K562 (cell line): ENCODE measurements around the gene DHCR7. TPM values are rescaled to one million over a fixed set of nuclear protein-coding genes. Genes with fewer than 3 reads are reported as not detected.

ENCODE experiments used
- ATAC-seq: fragments of 200-7000 bp; cut with Tn5 transposase; 3 replicates; pipeline ENCODE4 v1.9.1; 2020; ENCODE audit warnings: moderate library complexity
- BruUV-seq: library from RNA; stranded (reverse); fragments of 400-500 nt; replicated peaks from 2 replicates; lab custom pipeline; 2021; lab: Mats Ljungman, UMichigan
- CTCF ChIA-PET: fragments of 300-600 bp; formaldehyde crosslinking; extraction: SDS; loops from one replicate; lab custom pipeline; 2021; ENCODE audit warnings: low intra/inter-chr PET ratio; lab: Yijun Ruan, JAX
- POLR2A ChIA-PET: fragments of 300-600, 350-650 bp; sonication (Branson Sonifier 250); formaldehyde crosslinking; extraction: SDS; loops from one replicate; lab custom pipeline; 2021; ENCODE audit warnings: antibody characterized with exemption, inconsistent platforms; lab: Yijun Ruan, JAX
- DNase-seq, 4 experiments: peaks; one replicate each; pipeline versions ENCODE4 v3.0.0 to v3.0.0-alpha.2; 2011 to 2018; ENCODE audit warnings: low spot score in 3 of 4, mixed read lengths in 3 of 4; ENCODE audit errors: extremely low read depth in 1 of 4
- FAIRE-seq: peaks from 2 replicates; lab custom pipeline; 2011; peaks lifted over from hg19 to GRCh38; lab: Jason Lieb, UNC
- H2AFZ ChIP-seq: 2 replicates; pipeline ENCODE4 v1.6.0; 2011; ENCODE audit warnings: low read depth, low read length, control low read depth, inconsistent platforms
- H3K27ac ChIP-seq: fragments of 200-600 bp; 3 replicates; pipeline ENCODE4 v1.8.0; 2011; ENCODE audit warnings: low read depth, mild to moderate bottlenecking, control low read depth, inconsistent platforms, low read length, moderate library complexity, mixed read lengths; ENCODE audit errors: extremely low read depth
- H3K27me3 ChIP-seq, 2 experiments: fragments of 300-600 bp in 1 of 2; 2 replicates in 1 of 2; 3 replicates in 1 of 2; pipeline versions ENCODE4 v1.6.0 to v1.8.0; 2011; ENCODE audit warnings: inconsistent platforms in 2 of 2, low read length in 2 of 2, mild to moderate bottlenecking in 1 of 2, mixed read lengths in 1 of 2, moderate library complexity in 1 of 2; ENCODE audit not compliant: control insufficient read depth in 2 of 2, insufficient read depth in 2 of 2
- H3K36me3 ChIP-seq: fragments of 300-600 bp; 3 replicates; pipeline ENCODE4 v1.8.0; 2011; ENCODE audit warnings: mild to moderate bottlenecking, low read length, inconsistent platforms; ENCODE audit not compliant: control insufficient read depth, insufficient read depth
- H3K4me1 ChIP-seq, 2 experiments: fragments of 200-600 bp in 1 of 2; replicated peaks in 1 of 2; 2 replicates in 1 of 2; 3 replicates in 1 of 2; pipeline versions ENCODE4 v1.5.1 to v1.8.0; 2011; ENCODE audit warnings: inconsistent platforms in 2 of 2, low read length in 2 of 2, mild to moderate bottlenecking in 1 of 2, mixed read lengths in 1 of 2, moderate library complexity in 1 of 2; ENCODE audit not compliant: control insufficient read depth in 2 of 2, insufficient read depth in 2 of 2
- H3K4me2 ChIP-seq: 2 replicates; pipeline ENCODE4 v1.6.1; 2011; ENCODE audit warnings: low read length, control low read depth, inconsistent platforms, mixed read lengths; ENCODE audit not compliant: insufficient read depth
- H3K4me3 ChIP-seq: fragments of 200-600 bp; sonication (generic), shearing (Covaris generic); 2 replicates; pipeline ENCODE4 v1.5.1; 2016; ENCODE audit warnings: control low read depth, inconsistent platforms
- H3K79me2 ChIP-seq: fragments of 200-600 bp; 3 replicates; pipeline ENCODE4 v1.8.0; 2011; ENCODE audit warnings: low read length, inconsistent platforms; ENCODE audit not compliant: control insufficient read depth, insufficient read depth
- H3K9ac ChIP-seq, 2 experiments: 2 replicates each; pipeline versions ENCODE4 v1.6.0 to v1.6.1; 2011; ENCODE audit warnings: low read depth in 2 of 2, low read length in 2 of 2, control low read depth in 1 of 2, inconsistent platforms in 1 of 2, mild to moderate bottlenecking in 1 of 2, mixed read lengths in 1 of 2; ENCODE audit not compliant: insufficient read depth in 1 of 2
- H3K9me1 ChIP-seq: one replicate; pipeline ENCODE4 v1.6.0; 2011; ENCODE audit warnings: inconsistent platforms, mild to moderate bottlenecking, low read length, moderate library complexity; ENCODE audit not compliant: control insufficient read depth, insufficient read depth
- H3K9me3 ChIP-seq: replicated peaks from 2 replicates; pipeline ENCODE4 v1.5.1; 2011; ENCODE audit warnings: low read depth, low read length, inconsistent platforms; ENCODE audit not compliant: control insufficient read depth, insufficient read depth
- H4K20me1 ChIP-seq: replicated peaks from 2 replicates; pipeline ENCODE4 v1.6.1; 2011; ENCODE audit warnings: low read length, inconsistent platforms, mixed read lengths; ENCODE audit not compliant: control insufficient read depth, insufficient read depth
- ARID1B ChIP-seq: fragments of 450-650 bp; IDR thresholded peaks from 2 replicates; pipeline ENCODE4 v1.6.1; 2016; ENCODE audit warnings: antibody characterized with exemption, mild to moderate bottlenecking, inconsistent platforms
- ATF7 ChIP-seq: fragments of 450-650 bp; IDR thresholded peaks from 2 replicates; pipeline ENCODE4 v1.7.1; 2014; ENCODE audit warnings: mild to moderate bottlenecking, moderate library complexity
- CBFA2T3 ChIP-seq: fragments of 450-650 bp; IDR thresholded peaks from 2 replicates; pipeline ENCODE4 v1.6.1; 2017
- MEIS2 ChIP-seq: fragments of 450-650 bp; IDR thresholded peaks from 2 replicates; pipeline ENCODE4 v1.6.1; 2014; ENCODE audit warnings: mild to moderate bottlenecking; ENCODE audit not compliant: partially characterized antibody
- MTA2 ChIP-seq: fragments of 450-650 bp; IDR thresholded peaks from 2 replicates; pipeline ENCODE4 v1.6.1; 2016; ENCODE audit warnings: low read depth
- SREBF1 ChIP-seq: fragments of 150-350 bp; IDR thresholded peaks from 2 replicates; pipeline ENCODE4 v1.6.1; 2014; ENCODE audit warnings: antibody characterized with exemption, low read depth, low read length, borderline replicate concordance
- TAL1 ChIP-seq: fragments of 450-650 bp; IDR thresholded peaks from 2 replicates; pipeline ENCODE4 v1.6.1; 2016; ENCODE audit warnings: mild to moderate bottlenecking
- TCF3 ChIP-seq: sonication (generic); formaldehyde crosslinking; IDR thresholded peaks from 2 replicates; pipeline ENCODE4 v1.4.0; 2020; ENCODE audit warnings: mild to moderate bottlenecking, missing genetic modification reagents
- ZNF143 ChIP-seq: sonication (generic); formaldehyde crosslinking; IDR thresholded peaks from 2 replicates; pipeline ENCODE4 v1.9.0; 2022; ENCODE audit warnings: mild to moderate bottlenecking, missing genetic modification reagents
- ZNF324 ChIP-seq: fragments of 250-450 bp; sonication (Bioruptor Pico); IDR thresholded peaks from 2 replicates; pipeline ENCODE4 v1.4.0; 2020; ENCODE audit warnings: mild to moderate bottlenecking
- ZNF445 ChIP-seq: fragments of 250-450 bp; sonication (Bioruptor Pico); IDR thresholded peaks from 2 replicates; pipeline ENCODE4 v1.4.0; 2020; ENCODE audit warnings: low read depth, mild to moderate bottlenecking, moderate library complexity
- WGBS: fragments of 100-300 bp; shearing (Covaris generic); methylation state at CpG from one replicate; pipeline ENCODE4 v1.1.6; 2016; ENCODE audit warnings: low coverage, mixed read lengths; ENCODE audit not compliant: insufficient coverage; ENCODE audit errors: missing lambda C conversion rate; 5-methylcytosine and 5-hydroxymethylcytosine counted together
- in situ Hi-C: fragments of 300-500 bp; cut with MboI; formaldehyde crosslinking; loops from 4 replicates; pipeline ENCODE4 v1.15.0; 2018; ENCODE audit warnings: inconsistent platforms, mixed read lengths
- intact Hi-C: fragments of 100-400 bp; cut with micrococcal nuclease; formaldehyde crosslinking; loops from 2 replicates; pipeline ENCODE4 v1.14.2; 2022
- polyA plus RNA-seq, 8 experiments: library from polyadenylated mRNA; depleted of rRNA in 4 of 8; stranded (reverse) in 5 of 8; unstranded in 3 of 8; fragments of >200 nt; fragmentation: Nextera tagmentation in 2 of 8; fragmentation: Illumina TruSeq in 1 of 8; extraction: Ambion mirVana in 2 of 8; extraction: Trizol in 1 of 8; gene quantifications; 2 replicates each; pipeline versions ENCODE4 v1.2.1 to v1.2.3, GENCODE V29; 2011 to 2014; ENCODE audit warnings: inconsistent platforms in 1 of 8, missing spikeins in 1 of 8
- total RNA-seq, 7 experiments: library from RNA; depleted of rRNA in 6 of 7; stranded (reverse); fragments of >200 nt in 6 of 7; fragmentation: Illumina TruSeq in 2 of 7; extraction: Trizol in 2 of 7; gene quantifications; 2 replicates each; pipeline versions ENCODE4 v1.2.1 to v1.2.3, GENCODE V29; 2011 to 2021; ENCODE audit warnings: low replicate concordance in 1 of 7
- TF ChIP-seq, protein P1 (sequence below), 2 experiments: fragments of 450-650 bp in 1 of 2; sonication (generic) in 1 of 2; formaldehyde crosslinking in 1 of 2; IDR thresholded peaks in 1 of 2; conservative IDR thresholded peaks in 1 of 2; 2 replicates each; pipeline versions ENCODE4 v1.6.1 to v1.8.1; 2016 to 2023; ENCODE audit warnings: mild to moderate bottlenecking in 2 of 2, moderate library complexity in 2 of 2, inconsistent platforms in 1 of 2, missing genetic modification reagents in 1 of 2

The DHCR7 gene
- total and polyA plus RNA-seq, 9 of the 15 experiments (the other 6 are each of a cell fraction or from before 2014, with no cell fraction given): 8.4 to 192 (median 82.4) TPM

DNA sequence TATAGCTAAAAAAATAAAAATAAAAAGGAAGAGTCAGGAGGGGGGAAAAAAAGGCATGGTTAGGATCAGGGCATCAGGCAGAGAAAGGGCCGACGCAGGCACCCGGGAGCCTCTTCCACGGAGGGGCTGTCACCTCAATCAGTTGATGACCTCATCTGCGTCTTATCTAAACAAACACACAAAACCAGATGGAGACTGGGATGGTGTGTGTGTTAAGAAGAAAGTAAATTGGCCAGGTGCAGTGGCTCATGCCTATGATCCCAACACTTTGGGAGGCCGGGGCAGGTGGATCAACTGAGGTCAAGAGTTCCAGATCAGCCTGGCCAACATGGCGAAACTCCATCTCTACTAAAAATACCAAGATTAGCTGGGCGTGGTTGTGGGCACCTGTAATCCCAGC is 63.6 kb downstream of the DHCR7 start:
- Histone ChIP-seq H4K20me1 (no peaks in the 10 kb centered on the region), H3K9ac (no peak overlapping the region), H3K9me1 (no peaks in the 10 kb centered on the region), H2AFZ (no peak overlapping the region), H3K27ac (no peak overlapping the region), H3K4me3 (no peak overlapping the region), H3K4me1 (no peaks in the 10 kb centered on the region; a peak in 1 of 5 replicates), H3K9me3 (no peaks in the 10 kb centered on the region), H3K27me3 (peaks cover 11 to 24% of the 10 kb centered on the region in 2 experiments; a peak in 3 of 5 replicates), H3K36me3 (no peaks in the 10 kb centered on the region), H3K4me2 (no peak overlapping the region), H3K79me2 (no peaks in the 10 kb centered on the region)
- in situ Hi-C loops: no loop called here
- ChIA-PET POLR2A (interaction anchor here (1.0 kb wide), 1 partner anchor 156 kb away, joined by 3 read pairs; no protein-coding TSS in a partner anchor), CTCF (no interaction called here)
- intact Hi-C loops: no loop called here
- WGBS: 3% methylated on average over 7 of the region's 8 CpGs
- BruUV-seq: no TSS peak
- peak; percentile 51; the same call in 2 of the 3 replicates for ATAC-seq
- peak in 2 of 4 experiments; percentile 32 to 38 for DNase-seq
- FAIRE-seq: no peak
- TF ChIP-seq ARID1B (peak; percentile 22; the same call in 1 of the 2 replicates), ZNF445 (no peak), MTA2 (no peak), SREBF1 (no peak), MEIS2 (peak; percentile 16), ATF7 (peak; percentile 50; the same call in 1 of the 2 replicates), TCF3 (CRISPR knock-in tag) (0 out of 2 replicates have a peak, but pooled peaks have one; percentile 20), ZNF324 (CRISPR knock-in tag) (no peak), TAL1 (peak; percentile 38), ZNF143 (CRISPR knock-in tag) (no peak), CBFA2T3 (peak; percentile 56)
- TF ChIP-seq, protein P1, sequence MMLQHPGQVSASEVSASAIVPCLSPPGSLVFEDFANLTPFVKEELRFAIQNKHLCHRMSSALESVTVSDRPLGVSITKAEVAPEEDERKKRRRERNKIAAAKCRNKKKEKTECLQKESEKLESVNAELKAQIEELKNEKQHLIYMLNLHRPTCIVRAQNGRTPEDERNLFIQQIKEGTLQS (IDR thresholded peaks at IDR 0.05): peak; percentile 81
- TF ChIP-seq, protein P1 (CRISPR knock-in tag; conservative IDR thresholded peaks at IDR 0.05): no peak
